ENCODE results near the gene RAB6B.
"Not testable (repeated sequence)": the region's sequence is repeated elsewhere in the genome, so short reads cannot be mapped to it uniquely, and the experiment has no call there.

The RAB6B gene

GRCh38 chr3:133797396-133798105, 98.1 kb downstream of the RAB6B start:
- Histone ChIP-seq H3K4me3 (ENCODE audit: low read length in 2 of 2) (no peak overlapping the region), H3K9ac (ENCODE audit: low read length in 2 of 2) (no peak overlapping the region), H3K27ac (ENCODE audit: low read length) (no peak overlapping the region), H3K4me1 (ENCODE audit: control insufficient read depth, insufficient read depth, low read length) (no peaks in the 10 kb centered on the region), H3K36me3 (ENCODE audit: control insufficient read depth in 2 of 2, insufficient read depth in 2 of 2, low read length in 2 of 2) (no peaks in the 10 kb centered on the region), H3K27me3 (ENCODE audit: control insufficient read depth in 1 of 2, insufficient read depth in 2 of 2, low read length in 2 of 2) (peaks cover 0 to 4% of the 10 kb centered on the region in 2 donors), H3K9me3 (ENCODE audit: control insufficient read depth in 2 of 2, low read length in 2 of 2) (no peaks in the 10 kb centered on the region)

GRCh38 chr3:133792171-133792763, 103.4 kb downstream of the RAB6B start:
- no peak overlapping the region for H3K9ac ChIP-seq (ENCODE audit: low read length in 2 of 2)
- no peak overlapping the region for H3K4me3 ChIP-seq (ENCODE audit: low read length in 2 of 2)
- no peaks in the 10 kb centered on the region for H3K9me3 ChIP-seq (ENCODE audit: control insufficient read depth in 2 of 2, low read length in 2 of 2)
- H3K4me1 ChIP-seq (ENCODE audit: control insufficient read depth, insufficient read depth, low read length), result no peaks in the 10 kb centered on the region
- H3K36me3 ChIP-seq (ENCODE audit: control insufficient read depth in 2 of 2, insufficient read depth in 2 of 2, low read length in 2 of 2), result no peaks in the 10 kb centered on the region
- H3K27ac ChIP-seq (ENCODE audit: low read length), result no peak overlapping the region
- H3K27me3 ChIP-seq (ENCODE audit: control insufficient read depth in 1 of 2, insufficient read depth in 2 of 2, low read length in 2 of 2), result no peaks in the 10 kb centered on the region

DNA sequence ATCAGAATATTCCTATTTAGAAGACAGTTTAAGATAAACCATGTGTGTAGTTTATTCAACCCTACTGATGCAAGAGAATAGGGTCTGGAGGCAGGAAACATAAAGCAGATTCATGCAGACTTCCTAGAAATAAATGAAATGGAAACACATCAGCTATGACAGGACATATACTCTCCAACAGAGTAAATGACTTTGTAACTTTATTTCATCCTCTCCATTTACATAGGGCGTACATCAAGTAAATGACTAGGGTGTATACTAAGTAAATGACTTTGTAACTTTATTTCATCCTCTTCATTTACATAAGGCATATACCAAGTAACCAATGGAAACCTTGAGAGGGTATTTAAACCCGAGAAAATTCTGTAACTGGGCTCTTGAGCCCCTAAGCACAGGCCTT, 107.7 kb downstream of the RAB6B start:
- Histone ChIP-seq H3K36me3 (ENCODE audit: control insufficient read depth in 2 of 2, insufficient read depth in 2 of 2, low read length in 2 of 2) (no peaks in the 10 kb centered on the region), H3K4me3 (ENCODE audit: low read length in 2 of 2) (no peak overlapping the region), H3K9ac (ENCODE audit: low read length in 2 of 2) (no peak overlapping the region), H3K9me3 (ENCODE audit: control insufficient read depth in 2 of 2, low read length in 2 of 2) (no peaks in the 10 kb centered on the region), H3K27me3 (ENCODE audit: control insufficient read depth in 1 of 2, insufficient read depth in 2 of 2, low read length in 2 of 2) (no peaks in the 10 kb centered on the region), H3K27ac (ENCODE audit: low read length) (no peak overlapping the region), H3K4me1 (ENCODE audit: control insufficient read depth, insufficient read depth, low read length) (no peaks in the 10 kb centered on the region)

DNA sequence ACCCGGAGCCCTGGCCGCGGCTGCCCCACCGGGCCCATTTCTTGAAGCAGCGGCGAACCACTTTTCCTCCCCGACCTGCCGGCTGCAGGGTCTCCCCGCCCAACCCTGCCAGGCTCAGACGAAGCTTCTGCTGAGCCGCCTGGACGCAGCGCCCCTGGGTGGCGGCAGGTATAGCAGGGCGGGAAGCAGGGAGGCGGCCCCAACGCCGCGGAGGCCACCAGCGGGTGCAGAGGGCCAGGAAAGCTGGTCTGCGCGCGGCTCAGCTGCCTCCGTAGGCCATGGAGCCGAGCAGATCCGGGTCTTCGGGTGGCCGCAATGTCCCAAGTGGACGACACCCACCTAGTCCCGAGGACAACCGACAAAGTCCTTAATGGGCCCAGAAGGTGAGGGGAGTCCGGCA, 111.9 kb downstream of the RAB6B start:
- Histone ChIP-seq H3K36me3 (ENCODE audit: control insufficient read depth in 2 of 2, insufficient read depth in 2 of 2, low read length in 2 of 2) (no peaks in the 10 kb centered on the region), H3K27ac (ENCODE audit: low read length) (no peak overlapping the region), H3K9ac (ENCODE audit: low read length in 2 of 2) (no peak overlapping the region), H3K4me3 (ENCODE audit: low read length in 2 of 2) (no peak overlapping the region), H3K9me3 (ENCODE audit: control insufficient read depth in 2 of 2, low read length in 2 of 2) (no peaks in the 10 kb centered on the region), H3K27me3 (ENCODE audit: control insufficient read depth in 1 of 2, insufficient read depth in 2 of 2, low read length in 2 of 2) (no peaks in the 10 kb centered on the region), H3K4me1 (ENCODE audit: control insufficient read depth, insufficient read depth, low read length) (no peaks in the 10 kb centered on the region)

DNA sequence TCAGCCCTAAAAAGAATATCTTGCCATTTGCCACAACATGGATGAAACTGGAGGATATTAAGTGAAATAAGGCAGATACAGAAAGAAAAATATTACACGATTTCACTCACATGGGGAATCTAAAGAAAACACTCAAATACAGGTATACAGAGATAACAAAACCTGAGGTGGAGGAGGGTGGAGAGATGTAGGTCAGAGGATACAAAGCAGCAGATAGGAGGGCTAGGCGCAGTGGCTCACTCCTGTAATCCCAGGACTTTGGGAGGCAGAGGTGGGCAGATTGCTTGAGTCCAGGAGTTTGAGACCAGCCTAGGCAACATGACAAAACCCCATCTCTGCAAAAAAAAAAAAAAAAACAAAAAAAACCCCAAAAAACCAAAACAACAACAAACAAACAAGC, 113.2 kb downstream of the RAB6B start:
- Histone ChIP-seq H3K9me3 (ENCODE audit: control insufficient read depth in 2 of 2, low read length in 2 of 2) (no peaks in the 10 kb centered on the region), H3K27ac (ENCODE audit: low read length) (no peak overlapping the region), H3K27me3 (ENCODE audit: control insufficient read depth in 1 of 2, insufficient read depth in 2 of 2, low read length in 2 of 2) (no peaks in the 10 kb centered on the region), H3K4me1 (ENCODE audit: control insufficient read depth, insufficient read depth, low read length) (no peaks in the 10 kb centered on the region), H3K36me3 (ENCODE audit: control insufficient read depth in 2 of 2, insufficient read depth in 2 of 2, low read length in 2 of 2) (no peaks in the 10 kb centered on the region), H3K9ac (ENCODE audit: low read length in 2 of 2) (no peak overlapping the region), H3K4me3 (ENCODE audit: low read length in 2 of 2) (no peak overlapping the region)

- Histone ChIP-seq H3K36me3 (ENCODE audit: control insufficient read depth in 2 of 2, insufficient read depth in 2 of 2, low read length in 2 of 2) (no peaks in the 10 kb centered on the region), H3K9ac (ENCODE audit: low read length in 2 of 2) (no peak overlapping the region), H3K9me3 (ENCODE audit: control insufficient read depth in 2 of 2, low read length in 2 of 2) (no peaks in the 10 kb centered on the region), H3K27ac (ENCODE audit: low read length) (no peak overlapping the region), H3K4me1 (ENCODE audit: control insufficient read depth, insufficient read depth, low read length) (no peaks in the 10 kb centered on the region), H3K27me3 (ENCODE audit: control insufficient read depth in 1 of 2, insufficient read depth in 2 of 2, low read length in 2 of 2) (no peaks in the 10 kb centered on the region), H3K4me3 (ENCODE audit: low read length in 2 of 2) (no peak overlapping the region)
Measured at GRCh38 chr3:133781570-133781969, 114.1 kb downstream of the RAB6B start.

DNA sequence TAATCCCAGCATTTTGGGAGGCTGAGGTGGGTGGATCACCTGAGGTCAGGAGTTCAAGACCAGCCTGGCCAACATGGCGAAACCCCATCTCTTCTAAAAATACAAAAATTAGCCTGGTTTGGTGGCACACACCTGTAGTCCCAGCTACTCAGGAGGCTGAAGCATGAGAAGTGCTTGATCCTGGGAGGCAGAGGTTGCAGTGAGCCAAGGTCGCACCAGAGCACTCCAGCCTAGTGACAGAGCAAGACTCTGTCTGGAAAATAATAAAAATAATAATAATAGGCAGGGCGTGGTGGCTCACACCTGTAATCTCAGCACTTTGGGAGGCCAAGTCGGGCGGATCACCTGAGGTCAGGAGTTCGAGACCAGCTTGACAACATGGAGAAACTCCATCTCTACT, 114.9 kb downstream of the RAB6B start:
- H3K27ac ChIP-seq (ENCODE audit: low read length); H3K9ac ChIP-seq (ENCODE audit: low read length in 2 of 2); H3K4me1 ChIP-seq (ENCODE audit: control insufficient read depth, insufficient read depth, low read length); H3K4me3 ChIP-seq (ENCODE audit: low read length in 2 of 2); H3K9me3 ChIP-seq (ENCODE audit: control insufficient read depth in 2 of 2, low read length in 2 of 2); H3K36me3 ChIP-seq (ENCODE audit: control insufficient read depth in 2 of 2, insufficient read depth in 2 of 2, low read length in 2 of 2); H3K27me3 ChIP-seq (ENCODE audit: control insufficient read depth in 1 of 2, insufficient read depth in 2 of 2, low read length in 2 of 2): not testable (repeated sequence)

DNA sequence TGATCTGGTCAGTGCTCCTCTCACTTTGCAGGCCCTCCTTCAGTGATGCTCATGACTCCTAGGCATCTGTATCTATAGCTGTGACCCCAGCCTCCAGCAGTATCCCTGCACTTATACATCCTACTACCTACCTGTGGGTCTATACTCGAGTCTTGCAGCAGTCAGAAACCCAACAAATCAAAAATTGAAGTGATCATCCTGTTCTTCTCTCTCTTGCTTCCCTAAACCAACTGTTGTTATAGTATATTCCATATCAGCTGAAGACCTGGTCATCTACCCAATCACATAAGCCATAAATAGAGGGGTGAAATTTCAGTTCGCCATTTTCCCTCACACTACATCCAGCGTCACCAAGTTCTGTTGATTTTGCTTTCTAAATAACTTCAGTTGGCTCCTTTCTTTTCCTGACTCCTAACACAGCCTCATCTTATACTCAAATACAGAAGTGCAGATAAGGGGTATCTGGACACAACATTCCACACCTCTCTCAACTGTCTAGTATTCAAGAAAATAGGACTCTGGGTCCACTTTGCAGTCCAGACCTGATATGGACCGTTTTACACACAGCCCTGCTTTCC, 116.0 kb downstream of the RAB6B start:
- Histone ChIP-seq H3K4me1 (ENCODE audit: control insufficient read depth, insufficient read depth, low read length) (no peaks in the 10 kb centered on the region), H3K4me3 (ENCODE audit: low read length in 2 of 2) (no peak overlapping the region), H3K27ac (ENCODE audit: low read length) (no peak overlapping the region), H3K27me3 (ENCODE audit: control insufficient read depth in 1 of 2, insufficient read depth in 2 of 2, low read length in 2 of 2) (no peaks in the 10 kb centered on the region), H3K36me3 (ENCODE audit: control insufficient read depth in 2 of 2, insufficient read depth in 2 of 2, low read length in 2 of 2) (no peaks in the 10 kb centered on the region), H3K9ac (ENCODE audit: low read length in 2 of 2) (no peak overlapping the region), H3K9me3 (ENCODE audit: control insufficient read depth in 2 of 2, low read length in 2 of 2) (no peaks in the 10 kb centered on the region)

DNA sequence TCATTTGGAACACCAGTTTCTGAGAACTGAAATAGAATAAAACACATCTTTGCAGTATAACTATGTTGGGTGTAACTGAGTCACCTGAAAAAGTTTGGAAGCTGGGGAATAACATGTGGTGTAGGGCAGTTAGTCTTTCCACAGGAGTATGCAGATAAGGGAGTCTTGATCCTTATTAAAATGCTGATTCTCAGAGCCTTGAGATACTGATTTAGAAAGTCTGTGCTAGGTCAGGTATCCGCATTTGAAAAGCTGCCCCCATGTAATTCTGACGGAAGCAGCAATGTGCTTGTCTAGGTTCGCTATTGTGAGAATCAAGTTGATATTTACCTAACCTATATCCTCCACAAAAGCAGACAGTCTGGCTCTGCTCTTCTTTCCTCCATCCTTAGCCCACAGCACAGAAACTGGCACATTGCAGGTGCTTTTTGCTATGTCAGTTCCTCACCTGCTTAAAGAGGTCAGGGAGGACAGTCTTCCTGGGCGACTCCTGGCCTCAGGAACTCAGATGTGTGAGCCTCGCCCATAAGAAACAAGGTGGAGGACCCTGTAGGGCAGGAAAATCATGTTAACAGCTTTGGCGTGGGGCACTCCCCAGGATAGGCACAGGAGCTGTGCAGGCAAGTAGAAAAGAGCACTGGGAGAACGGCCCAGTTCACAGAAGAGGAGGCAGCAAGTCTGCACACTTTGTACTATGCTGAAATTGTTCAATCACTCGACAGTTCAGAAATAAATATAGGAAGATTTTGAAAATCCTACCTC, 117.7 kb downstream of the RAB6B start:
- Histone ChIP-seq H3K4me3 (ENCODE audit: low read length in 2 of 2) (no peak overlapping the region), H3K9ac (ENCODE audit: low read length in 2 of 2) (no peak overlapping the region), H3K9me3 (ENCODE audit: control insufficient read depth in 2 of 2, low read length in 2 of 2) (no peaks in the 10 kb centered on the region), H3K36me3 (ENCODE audit: control insufficient read depth in 2 of 2, insufficient read depth in 2 of 2, low read length in 2 of 2) (no peaks in the 10 kb centered on the region), H3K4me1 (ENCODE audit: control insufficient read depth, insufficient read depth, low read length) (no peaks in the 10 kb centered on the region), H3K27ac (ENCODE audit: low read length) (no peak overlapping the region), H3K27me3 (ENCODE audit: control insufficient read depth in 1 of 2, insufficient read depth in 2 of 2, low read length in 2 of 2) (no peaks in the 10 kb centered on the region)

GRCh38 chr3:133776794-133777438, 118.8 kb downstream of the RAB6B start:
- Histone ChIP-seq H3K4me3 (ENCODE audit: low read length in 2 of 2) (no peak overlapping the region), H3K9me3 (ENCODE audit: control insufficient read depth in 2 of 2, low read length in 2 of 2) (no peaks in the 10 kb centered on the region), H3K4me1 (ENCODE audit: control insufficient read depth, insufficient read depth, low read length) (no peaks in the 10 kb centered on the region), H3K9ac (ENCODE audit: low read length in 2 of 2) (no peak overlapping the region), H3K27me3 (ENCODE audit: control insufficient read depth in 1 of 2, insufficient read depth in 2 of 2, low read length in 2 of 2) (no peaks in the 10 kb centered on the region), H3K27ac (ENCODE audit: low read length) (no peak overlapping the region), H3K36me3 (ENCODE audit: control insufficient read depth in 2 of 2, insufficient read depth in 2 of 2, low read length in 2 of 2) (no peaks in the 10 kb centered on the region)

All from stomach smooth muscle (tissue), 2 donors.